Astrocyte of the hippocampus (primary cell): ENCODE results near the gene ABCB1.
A peak's percentile ranks its signal among the peaks of the same experiment; 100 is the strongest.

ENCODE experiments used
- DNase-seq: peaks from one replicate; pipeline ENCODE4 v3.0.0; 2011; ENCODE audit warnings: low read depth, low spot score

Gene ABCB1

DNA sequence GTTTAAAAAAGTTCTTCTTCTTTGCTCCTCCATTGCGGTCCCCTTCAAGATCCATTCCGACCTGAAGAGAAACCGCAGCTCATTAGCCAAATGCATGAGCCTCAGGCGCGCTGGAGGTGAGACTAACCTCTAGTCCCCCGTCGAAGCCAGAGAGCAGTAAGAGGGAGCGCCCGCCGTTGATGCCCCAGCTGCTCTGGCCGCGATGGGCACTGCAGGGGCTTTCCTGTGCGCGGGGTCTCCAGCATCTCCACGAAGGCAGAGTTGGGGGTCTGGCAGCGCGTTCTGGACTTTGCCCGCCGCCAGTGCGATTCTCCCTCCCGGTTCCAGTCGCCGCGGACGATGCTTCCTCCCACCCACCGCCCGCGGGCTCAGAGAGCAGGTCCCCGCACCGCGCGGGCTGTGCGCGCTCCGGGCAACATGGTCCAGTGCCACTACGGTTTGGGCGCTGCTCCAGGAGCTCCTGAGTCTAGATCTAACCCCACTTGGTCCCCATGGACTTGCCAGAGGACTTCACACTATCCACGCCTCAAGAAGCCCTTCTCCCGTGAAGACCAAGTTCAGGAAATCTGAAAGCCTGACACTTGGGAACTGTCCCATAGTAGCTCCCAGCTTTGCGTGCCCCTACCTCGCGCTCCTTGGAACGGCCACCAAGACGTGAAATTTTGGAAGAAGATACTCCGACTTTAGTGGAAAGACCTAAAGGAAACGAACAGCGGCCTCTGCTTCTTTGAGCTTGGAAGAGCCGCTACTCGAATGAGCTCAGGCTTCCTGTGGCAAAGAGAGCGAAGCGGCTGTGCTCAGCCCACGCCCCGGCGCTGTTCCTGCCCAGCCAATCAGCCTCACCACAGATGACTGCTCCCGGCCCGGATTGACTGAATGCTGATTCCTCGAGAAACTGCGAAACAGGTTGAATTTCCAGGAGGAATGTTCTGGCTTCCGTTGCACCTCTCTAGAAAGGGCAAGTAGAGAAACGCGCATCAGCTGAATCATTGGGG, at the start of gene ABCB1:
Gene ABCB1, minus strand, starts transcription at position 755 of the 995 bp plus-strand sequence. Its CDS starts 700 bp downstream, at position 55.
- DNase-seq: peak; percentile 78

DNA sequence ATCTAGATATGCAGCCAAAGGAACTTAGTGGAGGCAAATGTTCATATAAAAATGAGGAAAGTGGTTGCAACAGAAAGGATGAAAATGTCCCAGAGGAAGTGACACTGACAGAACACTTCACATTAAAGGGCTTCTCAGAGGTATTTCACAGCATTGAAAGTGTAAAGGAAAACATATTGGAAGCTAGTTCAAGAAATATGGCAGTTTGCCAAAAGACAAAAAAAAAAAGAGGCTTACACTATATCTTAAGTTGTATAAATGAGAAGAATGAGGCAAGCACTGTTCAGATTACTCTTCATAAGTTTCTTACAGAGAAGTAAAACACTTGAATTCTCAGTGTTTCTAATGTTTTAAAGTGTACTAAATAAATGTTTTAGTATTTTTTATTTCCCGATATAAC, 47.6 kb upstream of the ABCB1 start:
- DNase-seq: no peak

DNA sequence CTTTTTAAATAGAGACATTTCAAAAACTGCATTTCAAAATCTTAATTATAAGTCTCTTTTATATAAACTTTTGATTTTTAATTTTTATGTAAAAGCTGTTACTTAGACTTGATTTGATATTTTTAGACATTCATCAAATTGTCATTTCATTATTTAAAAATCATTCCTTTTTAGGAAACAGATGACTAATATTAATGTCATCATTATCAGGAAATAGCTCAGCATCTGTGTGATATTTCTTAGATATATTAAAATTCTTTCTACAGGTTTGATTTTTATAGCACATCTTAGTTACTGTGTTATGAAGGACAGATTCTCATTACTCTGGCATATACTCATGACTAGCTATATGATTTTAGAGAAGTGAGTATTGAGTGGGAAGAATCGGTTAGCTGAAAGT, 44.8 kb upstream of the ABCB1 start:
- DNase-seq: no peak

DNA sequence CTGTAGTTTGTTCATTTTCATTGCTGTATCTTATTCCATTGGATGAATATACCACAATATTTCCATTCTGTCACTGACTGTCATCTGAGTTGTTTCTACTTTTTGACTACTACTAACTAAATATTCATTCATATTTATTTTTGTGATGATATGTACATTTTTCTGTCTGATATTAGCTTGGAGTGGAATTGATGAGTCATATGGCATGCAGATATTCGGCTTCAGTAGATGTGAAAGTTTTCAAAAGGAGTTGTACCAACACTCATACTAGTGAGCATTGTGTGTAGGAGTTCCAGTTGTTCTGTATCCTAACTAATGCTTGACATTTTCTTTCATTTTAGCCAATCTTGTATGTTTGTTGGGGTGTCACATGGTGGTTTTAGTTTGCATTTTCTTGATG, 35.2 kb upstream of the ABCB1 start:
- no peak for DNase-seq

DNA sequence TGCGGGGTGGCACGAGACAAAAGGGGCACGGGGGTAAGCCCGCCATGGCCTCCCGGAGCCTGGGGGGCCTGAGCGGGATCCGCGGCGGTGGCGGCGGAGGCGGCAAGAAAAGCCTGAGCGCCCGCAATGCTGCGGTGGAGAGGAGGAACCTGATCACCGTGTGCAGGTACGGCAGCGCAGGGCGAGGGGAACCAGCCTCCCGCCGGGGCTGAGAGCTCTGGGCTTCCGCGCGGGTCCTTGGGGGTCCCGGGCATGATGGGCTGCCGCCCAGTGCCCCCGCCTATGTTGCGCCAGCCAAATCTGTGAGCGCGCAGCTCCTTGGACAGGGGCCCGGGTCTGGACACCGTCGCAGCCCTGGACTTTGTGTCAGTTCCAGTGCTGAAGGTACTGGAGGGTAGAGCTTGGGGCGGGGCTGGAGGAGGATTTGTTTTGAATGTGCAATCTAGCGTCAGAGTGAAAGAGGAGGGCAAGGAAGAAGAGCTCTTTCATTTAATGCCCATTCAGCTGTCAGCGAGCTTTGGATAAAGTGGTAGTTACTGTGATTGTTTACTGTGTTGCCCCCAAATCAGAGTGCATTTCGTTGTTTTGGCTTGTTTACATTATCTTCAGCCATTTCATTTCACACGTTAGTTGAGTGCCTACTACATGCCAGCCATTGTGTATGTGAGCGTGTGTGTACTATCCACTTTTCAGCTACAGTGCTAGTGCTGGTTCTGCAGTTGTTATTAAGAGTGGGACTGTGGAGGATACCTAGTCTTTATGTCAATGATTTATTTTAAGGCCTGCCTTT, 28.3 kb upstream of the ABCB1 start:
- peak; percentile 38 for DNase-seq

DNA sequence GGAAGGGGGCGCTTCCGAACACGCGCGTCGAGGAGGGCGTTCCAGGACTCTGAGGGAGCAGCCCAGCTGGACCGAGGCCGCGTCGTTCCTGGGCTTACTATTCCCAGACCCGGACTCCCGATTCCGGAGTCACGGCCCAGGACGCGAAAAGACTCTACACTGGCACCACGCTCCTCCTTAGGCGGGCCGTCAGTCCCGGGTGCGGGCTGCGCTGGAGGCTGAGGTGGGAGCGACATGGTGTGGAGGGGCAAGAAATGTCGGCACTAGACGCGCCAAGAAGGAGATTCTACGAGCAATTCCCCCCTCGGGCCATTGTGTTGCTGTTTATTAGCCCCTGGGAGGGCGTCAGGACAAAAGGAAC, 26.9 kb upstream of the ABCB1 start:
- no peak for DNase-seq

DNA sequence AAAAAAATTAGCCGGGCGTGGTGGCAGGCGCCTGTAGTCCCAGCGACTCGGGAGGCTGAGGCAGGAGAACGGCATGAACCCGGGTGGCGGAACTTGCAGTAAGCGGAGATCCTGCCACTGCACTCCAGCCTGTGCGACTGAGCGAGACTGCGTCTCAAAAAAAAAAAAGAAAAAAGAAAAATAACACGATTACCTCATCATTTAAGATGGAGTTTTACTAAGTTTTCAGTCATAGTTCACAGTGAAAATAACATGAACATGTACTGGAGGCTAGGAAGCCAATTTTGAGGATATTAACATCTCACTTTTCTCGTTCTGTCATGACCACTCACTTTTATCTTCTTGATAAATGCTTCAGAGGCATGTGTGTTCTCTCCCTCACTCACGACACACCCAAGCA, 24.4 kb upstream of the ABCB1 start:
- DNase-seq: no peak

DNA sequence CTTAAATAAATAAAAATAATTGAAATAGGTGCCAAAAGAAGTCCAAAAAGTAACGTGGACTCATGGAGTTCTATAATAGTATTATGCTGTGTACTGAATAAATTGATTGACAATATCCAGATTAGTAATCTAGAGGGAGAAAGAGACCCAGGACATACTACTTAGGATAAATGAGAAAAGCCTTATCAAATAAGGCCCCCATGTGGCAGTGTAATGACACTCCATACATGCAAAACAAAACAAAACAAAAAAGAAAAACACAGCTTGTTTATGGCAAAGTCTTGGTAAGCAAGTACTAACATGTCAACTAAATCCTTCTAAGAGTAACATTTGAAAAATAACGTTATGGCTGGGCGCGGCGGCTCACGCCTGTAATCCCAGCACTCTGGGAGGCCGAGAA, 23.9 kb upstream of the ABCB1 start:
- peak; percentile 2 for DNase-seq

DNA sequence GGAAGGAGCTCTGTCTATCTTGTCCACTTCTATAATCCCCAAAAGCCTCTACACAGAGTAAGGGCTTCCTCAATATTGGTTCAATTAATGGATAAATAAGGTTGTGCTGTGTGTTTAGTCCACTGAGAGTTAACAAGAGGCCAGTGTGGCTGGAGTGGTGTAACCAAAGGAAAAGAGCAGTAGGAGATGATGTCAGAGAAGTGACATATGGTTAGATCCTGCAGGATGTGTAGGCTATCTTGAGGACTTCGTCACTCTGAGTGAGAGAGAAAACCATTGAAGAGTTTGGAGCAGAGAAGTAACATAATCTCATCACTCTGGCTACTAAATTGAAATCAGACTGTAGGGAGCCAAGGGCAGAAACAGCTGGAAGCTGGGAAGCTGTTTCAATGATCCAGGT, 14.5 kb upstream of the ABCB1 start:
- DNase-seq: no peak

DNA sequence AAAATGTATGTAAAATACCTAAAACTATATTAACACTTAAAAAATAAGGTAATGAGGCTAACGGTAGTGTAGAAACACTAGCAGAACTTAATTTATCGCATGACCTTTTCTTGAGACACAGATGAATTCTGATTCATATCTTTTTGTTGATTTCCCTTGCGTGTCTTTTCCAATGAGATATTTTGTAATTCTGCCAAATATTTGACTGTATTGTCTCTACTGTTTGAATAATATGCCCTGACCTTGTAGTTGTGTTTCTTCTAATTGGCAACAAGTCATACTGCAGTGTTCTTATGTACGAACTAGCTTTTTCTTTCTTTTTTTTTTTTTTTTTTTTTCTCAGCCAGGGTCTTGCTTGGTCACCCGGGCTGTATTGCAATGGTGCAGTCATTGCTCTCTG, 9.2 kb upstream of the ABCB1 start:
- no peak for DNase-seq

DNA sequence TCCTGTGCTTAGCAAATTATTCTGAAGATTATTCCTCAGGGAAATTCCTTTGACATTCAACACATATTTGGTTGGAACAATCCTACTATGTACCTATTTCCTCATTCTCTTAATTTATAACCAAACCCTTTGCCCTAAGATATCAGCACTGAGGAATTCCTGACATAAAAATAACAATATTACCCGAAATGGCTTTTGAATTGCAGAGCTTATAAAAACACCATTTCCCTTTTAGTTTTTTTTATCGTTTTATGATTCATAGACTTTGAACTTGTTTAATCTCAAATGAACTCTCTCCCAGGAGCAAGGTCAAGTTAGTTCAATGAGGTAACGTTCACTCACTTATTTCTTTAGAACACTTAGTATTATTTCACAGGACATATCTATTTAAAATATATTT, 7.7 kb upstream of the ABCB1 start:
- DNase-seq: no peak

DNA sequence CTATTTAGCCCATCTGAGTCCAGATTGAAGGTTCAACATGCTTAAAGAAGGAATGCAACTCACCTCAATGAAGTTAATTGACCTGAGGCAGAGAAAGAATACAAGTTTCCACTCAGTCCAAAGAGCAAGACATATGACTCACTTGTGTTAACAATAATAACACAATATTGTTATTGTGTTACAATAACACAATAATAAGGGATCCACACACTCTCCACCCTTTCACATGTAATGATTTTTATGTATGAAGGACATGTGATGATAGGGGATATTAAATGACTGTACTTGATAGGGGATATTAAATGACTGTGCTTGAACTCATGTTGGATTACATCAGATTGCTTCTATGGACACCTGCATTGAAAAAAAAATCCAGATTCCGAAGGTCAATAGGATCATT, 3.6 kb upstream of the ABCB1 start:
- DNase-seq: no peak

DNA sequence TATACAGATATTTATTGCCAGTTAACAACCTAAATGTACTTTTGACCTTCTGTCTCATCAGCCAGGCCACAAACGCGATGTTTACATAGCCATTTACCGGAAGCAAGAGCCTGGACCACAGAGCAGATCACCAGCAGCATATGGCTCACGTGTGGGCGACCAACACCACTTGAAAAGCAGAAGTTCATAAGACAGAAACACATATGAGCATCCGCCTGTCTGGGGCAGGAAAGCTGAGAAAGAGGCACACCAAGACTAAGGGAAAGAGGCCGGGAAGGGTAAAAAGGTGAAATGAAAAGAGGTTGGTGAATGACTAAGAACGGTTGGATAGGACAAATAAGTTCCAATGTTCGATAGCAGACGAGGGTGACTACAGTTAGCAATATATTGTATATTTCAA, 1.3 kb downstream of the ABCB1 start:
- DNase-seq: no peak

DNA sequence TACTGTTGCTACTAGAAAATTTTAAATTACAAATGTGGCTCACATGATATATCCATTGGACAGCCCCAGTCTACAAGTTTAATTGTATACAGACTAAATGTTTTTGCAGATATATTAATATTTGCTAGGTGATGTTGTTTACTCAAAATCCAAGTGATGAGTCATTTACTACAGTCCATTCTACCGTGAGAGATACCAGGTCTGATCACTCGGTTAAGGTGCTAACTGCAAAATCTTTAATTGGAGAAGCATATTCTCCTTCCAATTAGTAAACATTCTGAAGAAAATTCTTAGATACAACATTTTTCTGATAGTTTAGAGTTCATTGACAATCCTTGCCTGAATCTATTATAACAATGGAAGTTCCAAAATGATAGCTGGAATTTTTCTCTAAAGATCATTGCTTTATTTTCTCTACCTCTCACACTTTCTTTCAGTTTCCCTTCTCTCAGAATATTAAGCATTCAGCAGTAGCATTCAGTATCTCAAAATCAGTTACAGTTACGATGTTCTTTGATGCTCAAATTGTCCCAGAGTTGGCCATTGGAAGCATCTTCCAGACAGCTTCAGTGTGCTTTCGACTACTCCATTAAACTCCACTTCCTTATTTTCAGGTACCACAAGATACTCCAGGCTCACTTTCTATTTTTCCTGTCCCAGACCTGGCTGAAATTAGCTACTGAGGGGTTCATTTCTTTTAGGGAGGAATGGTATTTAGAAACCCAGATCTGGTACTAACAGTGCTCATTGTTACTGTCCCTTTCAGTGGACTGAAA, 2.3 kb downstream of the ABCB1 start:
- DNase-seq: no peak

DNA sequence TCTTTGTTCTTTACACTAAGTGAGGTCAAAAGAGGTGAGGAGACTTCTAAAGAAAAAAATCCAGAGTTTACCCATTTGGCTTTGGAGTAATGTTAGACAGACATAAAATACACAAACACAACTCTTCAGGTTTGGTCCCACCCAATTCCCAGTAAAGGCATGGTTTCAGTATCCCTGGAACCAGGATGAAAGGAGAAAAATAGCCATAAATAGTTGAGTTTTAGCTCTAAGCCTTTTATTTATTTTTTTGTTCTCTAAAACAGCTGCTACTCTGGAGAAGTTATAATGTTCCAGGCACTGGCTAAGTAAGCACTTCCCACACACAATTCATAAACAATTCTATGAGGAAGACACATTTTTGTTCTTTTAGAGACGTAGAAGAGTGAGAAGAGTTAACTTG, 4.0 kb downstream of the ABCB1 start:
- DNase-seq: no peak

DNA sequence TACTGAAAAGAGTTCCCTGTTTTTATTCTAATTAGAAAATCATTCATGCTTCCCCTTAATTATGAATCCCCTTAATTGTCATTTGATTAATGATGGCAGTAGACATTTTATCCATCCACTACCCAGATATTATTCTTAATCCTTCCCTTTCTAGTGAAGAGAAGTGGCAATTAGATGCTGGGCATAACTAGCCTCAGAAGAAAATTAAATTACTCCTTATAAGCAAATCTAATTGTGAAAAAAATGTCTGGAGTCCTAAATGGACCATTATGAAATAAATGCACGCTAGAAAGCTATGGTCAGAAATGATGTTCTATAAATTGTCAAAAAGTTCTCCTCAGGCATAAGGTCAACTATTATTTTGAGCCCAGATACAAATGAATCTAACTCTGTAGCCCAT, 4.5 kb downstream of the ABCB1 start:
- DNase-seq: no peak

DNA sequence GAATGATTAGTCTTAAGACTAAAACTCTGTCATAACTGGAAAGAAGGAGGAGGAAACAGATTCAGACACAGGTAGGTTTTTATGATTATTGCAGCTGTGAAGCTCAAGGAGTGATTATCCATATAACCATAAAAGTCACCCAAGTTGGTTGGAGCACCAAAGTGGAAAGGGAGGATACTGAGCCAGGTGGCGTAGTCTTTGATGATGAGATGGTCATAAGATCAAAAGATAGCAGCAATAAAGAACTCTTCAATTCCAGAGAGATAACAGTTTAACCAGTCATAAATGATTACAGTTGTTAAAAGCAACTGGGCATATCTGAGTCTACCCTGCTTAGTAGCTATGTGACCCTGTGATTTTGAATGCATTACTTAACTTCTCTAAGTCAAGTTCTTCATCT, 8.4 kb downstream of the ABCB1 start:
- DNase-seq: no peak

DNA sequence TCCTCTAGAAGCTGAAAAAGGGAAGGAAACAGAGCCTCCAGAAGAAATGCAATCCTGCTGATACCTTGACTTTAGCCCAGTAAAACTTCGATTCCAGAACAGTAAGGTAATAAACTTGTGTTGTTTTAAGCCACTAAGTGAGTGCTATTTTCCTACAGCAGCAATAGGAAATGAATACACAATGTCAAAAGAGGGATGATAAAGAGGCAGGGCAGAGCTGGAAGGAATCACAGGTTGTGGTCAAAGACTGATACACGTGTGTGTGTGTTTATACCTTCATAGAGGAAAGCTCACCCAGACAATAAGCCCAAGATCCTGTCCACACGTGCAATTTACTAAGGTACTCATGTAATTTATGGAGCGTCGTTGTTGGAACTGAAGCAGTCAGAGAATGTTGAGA, 9.5 kb downstream of the ABCB1 start:
- DNase-seq: no peak

DNA sequence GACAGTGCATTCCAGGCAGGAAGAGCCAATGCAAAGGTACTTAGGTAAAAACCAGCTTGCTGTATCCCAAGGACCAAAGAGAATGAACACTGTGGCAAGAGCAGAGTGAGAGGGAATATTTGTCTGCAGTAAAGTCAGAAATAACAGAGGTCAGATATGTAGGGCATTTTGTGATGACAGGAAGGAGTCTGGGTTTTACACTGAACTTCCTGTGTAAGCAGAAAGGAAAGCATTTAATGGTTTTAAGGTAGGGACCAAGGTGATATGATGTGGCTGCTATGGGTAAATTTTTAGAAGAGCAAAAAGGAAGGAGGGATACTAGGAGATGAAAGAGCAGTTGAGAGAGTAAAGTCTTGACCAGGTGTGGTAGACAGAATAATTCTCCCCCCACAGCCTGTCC, 10.1 kb downstream of the ABCB1 start:
- no peak for DNase-seq

DNA sequence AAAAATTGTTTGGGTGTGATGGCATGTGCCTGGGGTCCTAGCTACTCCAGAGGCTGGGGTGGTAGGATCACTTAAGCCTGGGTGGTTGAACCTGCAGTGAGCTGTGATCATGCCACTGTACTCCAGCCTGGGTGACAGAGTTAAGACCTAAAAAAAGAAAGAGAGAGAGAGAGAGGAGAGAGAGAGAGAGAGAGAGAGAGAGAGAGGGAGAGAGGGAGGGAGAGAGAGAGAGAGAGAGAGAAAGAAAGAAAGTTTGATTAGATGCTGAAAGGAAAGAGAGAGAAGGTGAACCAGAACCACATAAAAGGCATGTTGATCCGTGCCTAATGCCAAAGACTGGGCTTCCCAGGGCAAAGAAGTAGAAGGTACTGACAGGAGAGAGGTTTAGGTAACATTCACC, 11.1 kb downstream of the ABCB1 start:
- no peak for DNase-seq

DNA sequence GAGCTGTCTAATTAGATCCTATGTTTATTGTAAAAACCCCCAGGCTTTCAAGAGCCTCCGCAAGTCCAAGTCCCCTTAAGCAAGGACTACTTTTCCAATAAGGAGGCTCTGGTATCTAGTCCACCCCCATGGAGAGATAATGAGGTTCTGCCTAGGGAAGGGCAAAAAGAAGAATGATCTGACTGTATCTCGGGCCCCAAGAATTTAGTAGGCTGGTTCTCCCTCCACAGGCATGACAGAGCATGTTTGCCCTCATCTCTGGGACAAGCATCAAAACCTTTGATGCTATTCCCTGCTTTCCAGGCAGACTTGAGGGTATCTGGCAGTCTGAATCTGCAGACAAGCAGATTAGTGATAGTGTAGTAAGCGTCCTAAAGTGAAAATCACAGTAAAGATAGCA, 19.0 kb downstream of the ABCB1 start:
- no peak for DNase-seq

DNA sequence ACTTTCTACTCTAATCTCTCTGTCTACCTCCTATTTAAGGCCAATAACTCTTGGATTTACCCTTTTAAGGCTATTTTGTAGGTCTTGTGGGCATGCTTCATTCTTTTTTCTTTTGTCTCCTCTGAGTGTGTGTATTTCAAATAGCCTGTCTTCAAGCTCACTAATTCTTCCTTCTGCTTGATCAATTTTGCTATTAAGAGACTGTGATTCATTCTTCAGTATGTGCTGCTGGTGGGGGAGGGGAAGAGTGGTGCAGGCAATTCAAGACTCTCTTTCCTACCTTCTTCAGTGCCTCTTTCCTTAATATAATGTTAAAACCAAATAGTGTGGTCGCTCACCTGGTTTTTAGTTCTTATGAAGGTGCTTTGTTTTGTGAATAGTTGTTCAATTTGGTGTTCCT, 20.0 kb downstream of the ABCB1 start:
- DNase-seq: peak; percentile 55
